ENCODE measurements around the gene ITGB5. TPM values are rescaled to one million over a fixed set of nuclear protein-coding genes. Genes with fewer than 3 reads are reported as not detected.
A peak's percentile ranks its signal among the peaks of the same experiment; 100 is the strongest.

The ITGB5 gene
- total and polyA plus RNA-seq, 2 donors (not counting 3 experiments of a cell fraction or from before 2014, with no cell fraction given): 144 to 170 TPM

DNA sequence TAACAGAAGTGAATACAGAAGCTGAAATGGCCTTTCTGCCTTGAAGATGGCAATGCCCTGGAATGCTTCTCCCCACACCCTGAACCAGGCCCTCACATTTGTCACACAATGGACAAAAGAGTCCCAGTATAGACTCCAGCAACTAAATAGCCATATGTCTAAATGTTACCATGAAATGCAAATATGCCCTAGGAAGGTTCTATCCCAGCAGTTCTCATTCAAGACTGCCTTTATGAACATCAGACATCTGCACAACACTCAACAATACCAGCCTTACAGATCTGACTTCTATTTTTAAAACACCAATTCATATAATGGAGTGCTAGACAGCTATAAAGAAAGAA, 7.9 kb downstream of the ITGB5 start:
- ChIA-PET CTCF (interaction anchor here (1.0 to 3.2 kb wide), 5 partner anchors 22 to 120 kb away, joined by 3 to 15 read pairs (median 7); no protein-coding TSS in a partner anchor), POLR2A (no interaction called here)
- Histone ChIP-seq H2AFZ (ENCODE audit: low read depth, low read length) (no peak overlapping the region), H3K36me3 (ENCODE audit: control insufficient read depth in 2 of 2, extremely low read depth in 1 of 2, insufficient read depth in 2 of 2, low read length in 2 of 2) (no peaks in the 10 kb centered on the region), H3K4me2 (ENCODE audit: insufficient read depth, low read length) (peak overlapping the region; percentile 90), H4K20me1 (replicated peaks; ENCODE audit: control insufficient read depth, extremely low read depth, insufficient read depth, low read length) (no peaks in the 10 kb centered on the region), H3K9me3 (replicated peaks; ENCODE audit: control insufficient read depth, insufficient read depth, low read length) (no peaks in the 10 kb centered on the region), H3K9ac (replicated peaks; ENCODE audit: extremely low read depth, insufficient read depth, low read length) (peak overlapping the region; percentile 34), H3K27ac (ENCODE audit: insufficient read depth, low read depth, low read length) (peak overlapping the region; percentile 91), H3K4me1 (ENCODE audit: control insufficient read depth, extremely low read depth, insufficient read depth, low read length) (peaks cover 38% of the 10 kb centered on the region), H3K4me3 (replicated peaks in 1 of 3; ENCODE audit: insufficient read depth in 1 of 3, low read depth in 1 of 3, low read length in 3 of 3) (no peak overlapping the region), H3K9me1 (replicated peaks; ENCODE audit: control insufficient read depth, extremely low read depth, insufficient read depth, low read length) (no peaks in the 10 kb centered on the region), H3K79me2 (ENCODE audit: control insufficient read depth, insufficient read depth, low read length) (peaks cover 29% of the 10 kb centered on the region), H3K27me3 (ENCODE audit: control insufficient read depth in 2 of 2, insufficient read depth in 2 of 2, low read length in 2 of 2) (no peaks in the 10 kb centered on the region)
- DNase-seq (ENCODE audit: low read depth, low spot score): no peak
- TF ChIP-seq GATA2 (IDR thresholded peaks at IDR 0.05; ENCODE audit: insufficient read depth, insufficient read length, low read depth, low read length) (no peak), FOS (IDR thresholded peaks at IDR 0.05; ENCODE audit: borderline replicate concordance, insufficient read depth, low read length) (no peak), POLR2AphosphoS5 (IDR thresholded peaks at IDR 0.05; ENCODE audit: insufficient read depth, low read depth, low read length) (no peak), EZH2 (IDR thresholded peaks at IDR 0.05; ENCODE audit: borderline replicate concordance, low read depth, low read length, severe bottlenecking) (no peak), MYC (IDR thresholded peaks at IDR 0.05; ENCODE audit: low read depth, low read length) (no peak), JUN (IDR thresholded peaks at IDR 0.05; ENCODE audit: borderline replicate concordance, insufficient read depth, insufficient read length, low read depth) (no peak), CTCF (IDR thresholded peaks at IDR 0.05; ENCODE audit: extremely low read depth in 1 of 2, insufficient read depth in 1 of 2, low read depth in 1 of 2, low read length in 2 of 2) (no peak), POLR2A (IDR thresholded peaks at IDR 0.05; ENCODE audit: low read depth, low read length) (no peak)
- TF ChIP-seq, protein P1, sequence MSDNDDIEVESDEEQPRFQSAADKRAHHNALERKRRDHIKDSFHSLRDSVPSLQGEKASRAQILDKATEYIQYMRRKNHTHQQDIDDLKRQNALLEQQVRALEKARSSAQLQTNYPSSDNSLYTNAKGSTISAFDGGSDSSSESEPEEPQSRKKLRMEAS (IDR thresholded peaks at IDR 0.05; ENCODE audit: insufficient read depth, insufficient read length): no peak
- dilution Hi-C loops (cut with MboI; ENCODE audit: extremely low pct_ligation_motif_present, low sequenced_read_pairs): loop anchor here (25.0 kb wide), 1 partner anchor 117 kb away; no protein-coding TSS in a partner anchor
- intact Hi-C loops (cut with micrococcal nuclease): loop anchor here (1.0 kb wide), 3 partner anchors 8 to 42 kb away; partner anchors contain the start of gene ITGB5
- BruUV-seq (replicated peaks): no TSS peak
- no peak for FAIRE-seq

Data from endothelial cell of umbilical vein (primary cell).